SKM-1 treated with dmso at 0.1 percent for 144 hours (cell line): ENCODE measurements around the gene GSG1.
"Not testable (repeated sequence)": the region's sequence is repeated elsewhere in the genome, so short reads cannot be mapped to it uniquely, and the experiment has no call there.

Experiments used
- DNase-seq: peaks from one replicate; lab custom pipeline; 2025; ENCODE audit not compliant: unreplicated experiment; lab: John Stamatoyannopoulos, UW

The GSG1 gene

DNA sequence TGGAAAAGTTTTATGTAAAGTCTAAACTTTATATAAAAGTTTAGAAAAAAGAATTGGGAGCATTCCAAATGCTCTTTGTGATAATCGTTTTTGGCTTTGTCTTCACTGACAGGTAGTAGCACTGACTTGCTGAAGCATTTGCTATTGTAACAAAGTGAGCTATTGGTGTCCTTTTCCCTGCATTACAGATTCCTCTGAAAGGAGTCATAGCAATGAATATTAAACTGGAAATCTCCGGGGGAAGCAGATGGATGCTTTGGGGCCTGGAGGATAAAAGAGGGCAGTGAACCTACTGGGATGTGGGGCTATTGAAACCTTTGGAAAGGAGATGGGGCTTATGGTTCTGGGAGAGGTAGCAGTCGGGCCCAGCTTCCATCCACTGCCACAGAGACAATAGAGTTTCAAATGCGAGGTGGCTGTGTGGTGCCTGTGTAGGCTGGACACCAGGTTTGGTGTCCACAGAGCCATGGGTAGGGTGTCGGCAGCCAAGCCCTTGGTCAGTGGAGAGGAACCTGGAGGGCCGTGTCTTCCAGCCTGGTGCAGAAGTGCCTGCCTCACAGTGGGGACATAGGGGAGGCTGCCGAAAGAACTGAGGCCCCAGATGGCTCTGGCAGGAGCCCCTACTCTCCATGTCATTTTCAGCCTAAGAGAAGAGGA, 10.1 kb downstream of the GSG1 start:
- DNase-seq: no peak

DNA sequence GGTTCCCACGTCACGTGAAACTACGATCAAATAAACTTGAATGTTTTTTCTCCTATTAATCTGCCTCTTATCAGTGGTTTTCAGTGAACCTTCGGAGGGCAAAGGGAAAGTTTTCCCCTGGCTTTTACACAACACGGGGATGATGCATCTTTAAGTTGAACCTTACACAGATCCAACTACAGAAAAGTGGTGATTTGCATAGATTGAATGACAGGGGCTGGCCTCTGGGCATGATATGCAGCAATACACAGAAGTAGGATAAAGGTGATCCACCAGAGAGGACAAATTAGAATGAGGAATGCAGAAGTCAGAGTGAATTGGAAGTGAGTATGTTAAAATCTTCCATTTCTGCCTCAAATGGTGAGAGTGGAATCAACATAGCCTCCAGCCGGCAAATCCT, 11.6 kb downstream of the GSG1 start:
- DNase-seq: no peak

DNA sequence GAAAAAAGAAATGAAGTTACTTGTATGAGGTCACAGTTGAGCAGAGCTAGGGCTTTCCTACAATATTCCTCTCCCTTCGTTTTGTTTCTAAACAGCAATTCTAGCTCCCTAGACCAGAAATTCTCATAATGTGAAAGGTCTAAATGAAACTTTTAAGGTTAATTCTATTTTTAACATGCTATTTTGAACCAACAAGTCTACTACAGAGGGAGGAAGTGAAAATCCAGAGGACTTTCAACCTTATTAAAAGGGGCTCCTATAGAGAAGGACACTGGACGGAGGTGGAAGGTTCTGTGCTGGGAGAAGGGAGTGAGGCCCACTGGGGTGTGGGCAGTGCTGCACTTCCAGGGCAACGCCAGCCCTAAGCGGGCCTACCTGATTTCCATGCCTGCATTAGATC, 13.4 kb downstream of the GSG1 start:
- no peak for DNase-seq

DNA sequence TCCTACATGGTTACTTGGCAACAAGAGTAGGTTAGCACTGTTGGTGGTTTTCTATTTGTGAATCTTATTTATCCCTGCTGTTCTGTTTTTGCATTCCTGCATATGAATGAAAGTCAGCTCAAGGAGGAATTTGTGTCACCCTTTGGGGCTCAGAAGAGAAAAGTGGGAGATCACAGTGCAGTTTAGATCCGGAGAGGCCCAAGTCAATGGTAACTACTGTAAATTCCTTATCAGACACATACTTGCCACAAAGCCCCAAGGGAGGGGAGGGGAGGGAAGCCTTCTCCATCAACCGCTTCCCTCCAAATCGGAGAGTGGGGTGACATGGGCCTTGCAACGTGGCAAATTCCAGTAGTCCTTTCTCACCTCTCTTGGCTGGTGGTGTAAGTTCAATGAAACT, 15.0 kb downstream of the GSG1 start:
- DNase-seq: no peak

DNA sequence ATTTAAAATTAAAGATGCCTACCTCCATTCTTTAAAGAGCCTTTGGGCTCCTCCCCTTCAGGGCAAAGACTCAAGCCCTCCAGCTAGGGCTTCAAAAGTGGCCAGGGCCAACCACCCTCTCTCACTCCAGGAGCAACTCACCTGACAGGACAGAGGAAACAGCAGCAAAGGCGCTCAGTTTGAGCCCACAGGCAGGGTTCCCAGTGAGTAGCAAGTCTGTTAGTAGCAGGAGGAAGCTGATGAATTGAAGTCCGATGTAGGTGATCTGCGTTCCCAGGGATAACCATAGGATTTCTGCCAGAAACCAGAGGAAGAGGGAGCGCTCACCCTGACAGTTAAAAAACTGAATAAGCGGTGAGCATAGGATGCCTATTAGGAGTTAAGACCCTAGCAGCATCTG, 15.7 kb downstream of the GSG1 start:
- DNase-seq: no peak

DNA sequence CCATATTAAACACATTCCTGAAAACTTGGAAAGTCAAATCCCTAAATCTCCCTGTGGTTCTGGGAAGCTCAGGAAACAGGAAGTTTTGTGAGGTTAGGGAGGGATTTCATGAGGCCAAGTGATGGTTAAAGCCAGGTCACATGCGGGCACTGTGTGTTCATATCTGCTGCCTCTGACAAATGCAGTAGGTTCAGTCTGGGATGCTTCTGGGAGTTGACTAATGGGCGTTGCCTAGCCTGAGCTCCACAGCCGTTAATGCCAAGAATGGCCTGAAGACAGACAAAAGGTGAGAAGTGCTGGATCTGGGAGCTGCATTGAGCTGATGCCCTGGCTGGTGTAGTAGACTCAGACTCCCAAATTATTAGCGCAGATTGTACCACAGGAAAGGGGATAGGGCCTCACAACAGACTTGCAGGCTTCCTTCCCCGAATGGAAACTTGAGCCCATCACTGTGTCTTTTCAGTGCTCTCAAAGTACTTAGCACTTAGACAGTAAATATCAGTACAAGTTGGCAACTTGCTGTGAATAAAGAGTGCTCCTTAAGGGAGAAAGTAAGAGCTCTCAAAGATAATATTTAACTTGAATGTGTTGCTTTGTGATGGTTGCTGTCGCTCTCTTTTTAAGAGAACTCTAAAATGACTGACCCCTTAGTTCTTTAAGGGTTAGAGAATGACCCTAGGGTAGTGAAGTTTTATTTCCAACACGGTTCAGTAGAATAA, 17.3 kb downstream of the GSG1 start:
- DNase-seq: no peak

DNA sequence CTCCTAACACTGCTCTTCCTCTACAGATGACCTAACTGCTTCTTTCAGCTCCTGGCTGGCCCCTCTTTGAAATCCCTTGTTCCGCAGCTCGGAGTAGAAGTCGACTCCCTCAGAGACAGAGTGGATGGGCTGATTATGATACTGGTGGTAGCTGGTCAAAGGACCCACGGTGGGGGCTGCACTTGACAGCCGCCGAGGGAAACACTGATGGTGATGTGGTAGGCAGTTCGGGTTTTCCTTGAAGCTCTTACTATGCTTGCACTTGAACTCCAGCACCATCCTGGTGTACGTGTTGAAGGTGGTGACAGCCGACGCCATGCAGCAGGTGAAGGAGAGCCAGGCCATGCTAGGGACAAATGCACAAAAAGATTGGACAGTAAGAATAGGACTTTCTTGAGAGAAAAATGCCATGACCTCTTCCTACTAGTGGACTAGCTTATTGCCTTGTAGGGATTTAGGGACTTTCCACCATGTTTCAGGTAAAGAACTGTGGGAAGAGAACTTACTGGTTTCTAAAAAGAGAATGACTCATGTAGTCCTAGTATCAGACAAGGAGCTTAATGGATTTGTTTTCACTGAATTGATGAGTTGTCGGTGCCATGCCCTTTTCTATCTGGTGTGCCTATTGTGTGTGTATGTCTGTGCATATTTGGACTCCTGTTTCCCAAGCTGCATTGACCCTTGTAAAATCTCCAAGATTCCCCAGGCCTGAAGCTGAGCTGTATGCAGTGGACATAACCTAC, 18.4 kb downstream of the GSG1 start:
- DNase-seq: no peak

DNA sequence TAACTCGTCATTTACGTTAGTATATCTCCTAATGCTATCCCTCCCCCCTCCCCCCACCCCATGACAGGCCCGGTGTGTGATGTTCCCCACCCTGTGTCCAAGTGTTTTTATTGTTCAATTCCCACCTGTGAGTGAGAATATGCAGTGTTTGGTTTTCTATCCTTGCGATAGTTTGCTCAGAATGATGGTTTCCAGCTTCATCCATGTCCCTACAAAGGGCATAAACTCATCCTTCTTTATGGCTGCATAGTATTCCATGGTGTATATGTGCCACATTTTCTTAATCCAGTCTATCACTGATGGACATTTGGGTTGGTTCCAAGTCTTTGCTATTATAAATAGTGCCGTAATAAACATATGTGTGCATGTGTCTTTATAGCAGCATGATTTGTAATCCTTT, 19.8 kb downstream of the GSG1 start:
- not testable (repeated sequence) for DNase-seq

DNA sequence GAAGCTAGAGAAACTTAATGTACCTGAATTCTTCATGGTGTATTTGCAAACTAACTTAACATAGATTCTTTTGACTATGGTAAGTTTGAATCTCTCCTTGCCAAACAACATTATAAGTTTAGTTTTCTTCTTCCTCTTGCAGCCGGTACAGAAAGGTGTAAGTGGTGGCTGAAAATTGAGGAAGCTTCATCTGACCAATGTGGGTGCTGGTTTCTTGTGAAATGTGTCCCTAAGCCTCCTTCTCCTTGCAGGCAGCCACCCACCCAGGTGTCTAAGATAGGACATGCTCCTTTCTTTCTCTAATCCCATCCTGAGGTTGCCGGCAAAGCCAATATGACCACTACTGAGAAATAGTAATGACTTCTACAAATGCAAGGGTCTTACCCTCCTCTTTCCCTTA, 20.6 kb downstream of the GSG1 start:
- peak; percentile 43 for DNase-seq

DNA sequence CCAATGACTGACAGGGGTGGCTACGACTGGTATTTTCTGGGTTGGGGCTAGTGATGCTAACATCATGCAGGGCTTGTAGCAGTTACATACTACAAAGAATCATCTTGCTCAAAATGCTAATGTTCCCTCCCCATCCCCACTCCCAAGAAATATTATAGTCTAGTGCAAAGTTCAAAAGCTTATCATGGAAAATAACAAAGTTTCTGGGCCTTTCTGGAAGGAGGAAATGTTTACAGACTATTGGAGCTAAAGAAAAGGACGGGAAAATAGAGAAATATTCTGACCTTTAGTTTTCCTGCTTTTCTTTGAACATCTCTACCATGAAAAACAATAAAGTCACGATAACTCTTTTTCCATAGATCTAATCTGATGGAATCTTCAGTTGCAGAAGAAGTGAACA, 23.2 kb downstream of the GSG1 start:
- DNase-seq: no peak

DNA sequence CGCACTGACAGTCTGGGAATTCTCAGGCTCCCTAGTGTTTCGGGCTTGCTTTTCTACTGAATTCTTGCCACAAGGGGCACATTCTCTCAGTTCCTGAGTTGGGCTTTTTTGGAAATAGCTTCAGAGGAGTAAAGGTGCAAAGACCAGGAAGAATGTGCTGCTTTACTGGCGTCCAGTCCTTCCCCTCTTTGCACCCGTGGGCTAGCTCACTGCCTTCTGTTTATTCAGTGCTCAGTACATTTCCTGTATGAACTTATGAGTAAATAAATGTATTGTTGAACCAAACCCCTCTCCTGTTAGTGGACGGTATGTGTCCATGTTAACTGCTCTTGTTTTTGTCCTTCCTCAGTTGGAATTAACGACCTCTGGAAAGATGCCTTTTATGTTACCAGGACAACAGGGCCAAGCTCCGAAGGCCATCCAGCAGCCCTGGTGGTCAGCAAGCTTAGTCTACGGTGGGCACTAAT, 24.0 kb downstream of the GSG1 start:
- no peak for DNase-seq

DNA sequence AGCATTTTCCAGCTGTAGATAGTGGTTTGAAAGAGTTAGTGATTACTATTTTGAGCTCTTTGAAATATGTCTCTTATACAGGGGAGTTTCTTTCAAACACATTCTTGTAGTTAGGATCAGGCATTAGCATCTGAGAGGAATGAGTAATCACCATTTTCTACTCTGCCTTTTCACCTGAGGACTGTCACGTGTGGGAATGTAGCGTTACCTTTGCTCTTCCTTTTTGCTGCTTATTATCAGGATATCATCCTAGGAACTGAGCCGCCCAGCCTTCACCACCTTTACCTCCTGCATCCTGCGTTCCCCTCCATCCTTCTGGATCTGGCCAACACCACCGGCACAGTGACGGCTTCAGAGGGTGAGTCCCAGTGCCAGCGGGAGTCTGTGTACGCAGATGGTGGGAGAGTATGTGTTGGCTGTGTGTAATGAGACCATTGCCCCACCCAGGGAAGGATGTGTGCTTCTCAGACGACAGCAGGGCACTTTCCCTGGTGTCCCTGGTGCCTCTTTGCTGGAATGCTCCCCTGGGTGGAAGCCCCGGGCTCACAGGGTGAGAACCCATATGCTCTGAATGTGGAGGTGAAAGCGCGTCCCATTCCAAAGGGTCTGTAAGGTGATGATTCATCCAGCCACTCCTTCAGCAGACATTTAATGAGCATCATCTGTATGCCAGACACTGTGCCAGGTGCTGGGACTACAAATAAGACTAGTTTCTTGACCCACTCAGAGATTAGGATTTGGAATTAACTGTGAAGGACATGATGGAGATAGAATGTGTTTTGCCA, 27.5 kb downstream of the GSG1 start:
- no peak for DNase-seq

DNA sequence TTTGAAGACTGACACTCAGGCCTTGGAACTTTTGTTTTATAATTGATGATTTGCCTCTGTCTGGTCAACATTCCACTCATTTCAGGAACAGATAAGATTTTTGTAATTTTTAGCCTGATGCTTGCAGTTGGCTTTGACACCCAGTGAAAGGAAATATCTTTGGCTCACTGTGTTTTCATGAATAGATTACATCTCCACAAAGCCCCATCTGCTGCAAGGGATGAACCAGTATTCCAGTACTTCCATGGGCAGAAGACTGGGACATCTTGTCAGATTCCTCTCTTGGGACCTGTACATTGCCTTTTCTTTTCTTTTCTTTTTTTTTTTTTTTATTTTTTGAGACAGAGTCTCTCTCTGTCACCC, 28.4 kb downstream of the GSG1 start:
- no peak for DNase-seq

DNA sequence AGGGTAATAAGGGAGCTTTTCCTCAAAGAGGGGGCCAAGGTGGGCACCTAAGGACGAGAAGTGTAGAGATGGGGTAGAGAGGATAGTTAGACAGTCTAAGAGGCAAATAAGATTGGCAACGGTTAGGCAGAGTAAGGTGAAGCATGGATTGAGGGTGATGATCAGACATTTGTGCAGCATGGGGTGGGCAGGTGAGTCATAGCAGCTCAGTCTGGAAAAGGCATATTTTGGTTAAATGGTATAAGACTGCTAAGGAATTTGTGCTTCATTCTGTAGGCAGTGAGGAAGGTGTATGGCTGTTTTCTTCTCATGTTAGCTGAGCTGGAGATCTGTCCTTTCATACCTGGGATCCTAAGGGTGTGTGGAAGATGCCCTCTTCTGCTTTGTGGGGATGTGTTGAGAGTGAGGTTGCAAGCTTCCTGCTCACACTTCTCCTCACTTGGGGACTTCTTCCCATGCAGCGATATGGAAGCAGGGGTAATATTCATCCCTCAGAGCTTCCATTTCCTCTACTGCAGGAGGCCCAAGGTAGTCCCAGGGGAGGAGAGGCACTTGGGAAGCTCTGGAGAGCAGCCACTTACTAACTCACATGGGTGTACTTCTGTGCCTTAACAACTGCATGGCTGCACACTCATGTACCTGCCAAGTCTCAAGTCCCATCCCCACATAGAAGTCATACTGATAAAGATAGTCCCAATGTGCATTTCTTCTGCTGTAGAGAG, 28.9 kb downstream of the GSG1 start:
- DNase-seq: no peak

DNA sequence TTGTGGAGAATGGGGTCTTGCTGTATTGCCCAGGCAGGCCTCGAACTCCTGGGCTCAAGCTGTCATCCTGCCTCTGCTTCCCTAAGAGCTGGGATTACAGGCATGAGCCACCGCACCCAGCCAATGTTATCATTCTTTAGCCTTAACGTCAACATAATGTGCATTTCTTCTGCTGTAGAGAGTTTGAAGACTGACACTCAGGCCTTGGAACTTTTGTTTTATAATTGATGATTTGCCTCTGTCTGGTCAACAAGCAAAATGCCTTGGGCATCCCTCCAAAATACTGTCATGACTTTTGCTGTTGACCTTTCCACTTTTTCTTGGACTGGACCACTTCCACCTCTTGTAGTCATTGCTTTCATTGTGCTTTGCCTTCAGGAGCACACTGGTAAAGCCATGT, 30.3 kb downstream of the GSG1 start:
- no peak for DNase-seq

DNA sequence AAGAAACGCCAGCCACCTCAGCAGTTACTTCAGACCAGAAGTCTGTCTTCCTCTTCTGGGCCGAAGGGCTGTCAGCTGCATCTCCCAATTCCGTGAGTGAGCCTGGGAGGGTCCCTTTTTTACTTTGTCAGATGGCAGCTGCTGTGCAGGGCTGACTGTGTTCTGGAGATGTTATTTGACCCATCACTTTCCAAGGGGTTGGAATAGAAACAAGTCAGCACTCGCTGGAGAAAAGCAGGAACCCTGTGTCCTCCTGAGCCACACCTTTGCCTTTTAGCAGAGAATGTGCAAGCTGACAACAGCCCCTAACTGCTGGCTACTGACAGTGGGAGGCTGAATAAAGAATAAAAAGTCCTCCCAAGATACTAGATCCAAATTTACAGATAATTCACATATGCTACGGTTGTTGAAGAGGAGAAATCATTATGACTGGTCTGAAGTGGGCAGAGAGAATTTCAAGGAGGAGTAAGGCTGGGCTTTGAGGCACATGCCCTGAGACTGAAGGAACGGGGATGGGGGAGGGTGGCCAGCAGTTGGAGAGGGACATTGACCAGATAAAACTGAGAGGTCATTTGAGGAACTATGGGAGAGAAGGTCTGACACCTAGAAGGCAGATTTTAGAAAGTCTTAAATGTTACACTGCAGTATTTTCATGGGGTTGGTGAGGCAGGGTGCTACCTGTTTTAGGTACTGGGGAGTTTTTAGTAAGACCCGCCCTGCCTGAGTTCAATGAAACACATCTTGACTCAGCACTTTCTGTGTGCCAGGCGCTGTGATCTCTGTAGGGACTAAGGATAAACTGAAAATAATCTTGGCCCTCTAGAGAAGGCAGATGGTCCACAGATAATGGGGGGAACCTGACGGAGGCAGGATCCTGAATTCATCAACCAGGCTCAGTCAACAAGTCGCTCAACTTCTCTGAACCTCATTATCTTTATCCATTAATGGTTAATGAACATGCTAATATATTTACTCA, 31.9 kb downstream of the GSG1 start:
- no peak for DNase-seq

DNA sequence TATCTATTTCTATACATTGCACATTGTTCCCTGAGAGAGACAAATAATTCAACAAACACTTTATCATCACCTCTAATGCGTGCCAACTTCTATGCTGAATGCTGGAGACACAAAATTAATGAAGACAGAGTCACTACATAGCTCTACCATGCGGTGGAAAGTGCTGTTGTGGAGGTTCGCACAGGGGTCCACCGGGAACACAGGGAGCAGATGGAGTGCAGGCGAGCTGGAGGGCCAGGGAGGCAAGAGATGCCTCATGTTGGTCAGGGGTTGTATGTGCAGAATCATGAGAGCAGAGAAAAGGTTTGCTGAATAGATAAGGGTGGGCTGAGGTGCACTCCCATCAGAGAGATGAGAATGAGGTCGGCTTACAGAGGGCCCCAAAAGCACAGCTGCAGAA, 34.1 kb downstream of the GSG1 start:
- no peak for DNase-seq

DNA sequence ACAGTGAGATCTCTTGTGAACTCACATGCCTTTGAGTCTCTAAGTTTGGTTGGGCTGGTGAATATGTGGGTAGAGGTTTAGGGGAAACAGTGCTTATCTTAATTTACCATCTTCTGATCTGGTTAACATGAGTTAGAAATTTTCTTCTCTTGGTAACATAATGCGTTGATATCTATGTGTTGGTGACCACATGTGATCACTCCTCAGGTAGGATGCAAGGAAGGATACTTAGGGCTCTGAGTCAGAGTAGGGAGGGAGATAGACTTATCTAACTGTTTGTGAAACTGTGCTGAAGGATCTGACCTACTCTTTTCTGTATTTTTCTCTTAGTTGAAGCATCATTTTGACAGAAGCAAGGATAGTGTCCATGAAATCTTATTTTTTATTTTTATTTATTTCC, 36.1 kb downstream of the GSG1 start:
- no peak for DNase-seq

DNA sequence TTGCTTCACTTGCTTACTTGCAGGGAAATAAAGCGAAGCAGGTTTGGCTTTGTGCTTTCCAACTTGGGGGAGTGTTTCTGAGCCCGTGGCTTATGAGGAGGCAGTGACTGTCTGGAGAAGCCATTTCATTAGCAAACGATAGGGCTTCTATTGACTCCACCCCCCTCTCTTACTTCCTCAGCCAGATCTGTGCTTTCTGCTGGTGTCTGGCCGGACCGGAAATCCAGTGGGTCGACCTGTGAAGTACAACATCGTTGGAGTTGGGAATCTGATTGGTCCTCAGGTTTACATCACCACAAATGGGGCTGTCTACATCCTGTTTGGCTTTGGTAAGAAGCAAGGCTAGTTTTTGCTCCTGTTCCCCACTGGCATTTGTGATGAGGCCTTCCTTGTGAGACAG, 37.0 kb downstream of the GSG1 start:
- DNase-seq: no peak

DNA sequence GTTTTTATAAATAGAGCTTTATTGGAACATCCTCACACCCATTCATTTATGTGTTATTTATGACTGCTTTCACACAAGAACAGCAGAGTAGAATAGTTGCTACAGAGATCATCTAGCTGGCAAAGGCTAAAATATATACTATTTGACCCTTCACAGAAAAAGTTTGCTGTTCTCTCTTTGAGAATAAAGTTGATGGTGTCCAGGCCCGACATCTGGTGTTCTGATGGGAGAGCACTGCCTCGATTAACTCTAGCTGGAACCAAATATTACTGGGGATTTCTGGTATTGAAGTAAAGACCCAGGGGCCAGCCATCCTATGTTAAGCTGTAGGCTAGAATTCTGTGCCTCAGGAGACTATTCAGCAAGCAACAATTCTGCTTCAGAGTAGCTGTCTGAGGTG, 37.5 kb downstream of the GSG1 start:
- no peak for DNase-seq
